ENCODE results near the gene COG2.

GRCh38 chr1:230696218-230696617, 53.9 kb downstream of the COG2 start:
- TF ChIP-seq, protein P1, sequence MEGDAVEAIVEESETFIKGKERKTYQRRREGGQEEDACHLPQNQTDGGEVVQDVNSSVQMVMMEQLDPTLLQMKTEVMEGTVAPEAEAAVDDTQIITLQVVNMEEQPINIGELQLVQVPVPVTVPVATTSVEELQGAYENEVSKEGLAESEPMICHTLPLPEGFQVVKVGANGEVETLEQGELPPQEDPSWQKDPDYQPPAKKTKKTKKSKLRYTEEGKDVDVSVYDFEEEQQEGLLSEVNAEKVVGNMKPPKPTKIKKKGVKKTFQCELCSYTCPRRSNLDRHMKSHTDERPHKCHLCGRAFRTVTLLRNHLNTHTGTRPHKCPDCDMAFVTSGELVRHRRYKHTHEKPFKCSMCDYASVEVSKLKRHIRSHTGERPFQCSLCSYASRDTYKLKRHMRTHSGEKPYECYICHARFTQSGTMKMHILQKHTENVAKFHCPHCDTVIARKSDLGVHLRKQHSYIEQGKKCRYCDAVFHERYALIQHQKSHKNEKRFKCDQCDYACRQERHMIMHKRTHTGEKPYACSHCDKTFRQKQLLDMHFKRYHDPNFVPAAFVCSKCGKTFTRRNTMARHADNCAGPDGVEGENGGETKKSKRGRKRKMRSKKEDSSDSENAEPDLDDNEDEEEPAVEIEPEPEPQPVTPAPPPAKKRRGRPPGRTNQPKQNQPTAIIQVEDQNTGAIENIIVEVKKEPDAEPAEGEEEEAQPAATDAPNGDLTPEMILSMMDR (IDR thresholded peaks at IDR 0.05; ENCODE audit: insufficient read depth, low read depth, low read length) = no peak
- TF ChIP-seq EZH2 (IDR thresholded peaks at IDR 0.05; ENCODE audit: insufficient read depth, low read length) = no peak

Data from astrocyte (in vitro differentiated cells and primary cell).